ENCODE results near the gene ZNF485.
"Not testable (repeated sequence)": the region's sequence is repeated elsewhere in the genome, so short reads cannot be mapped to it uniquely, and the experiment has no call there.

- not testable (repeated sequence) for TF ChIP-seq CTCF, POLR2AphosphoS5, POLR2A (IDR thresholded peaks at IDR 0.05)
Observed at GRCh38 chr10:43586730-43587115, 19.5 kb upstream of the ZNF485 start.

Measured in prostate gland (tissue), 2 donors.